HL-60 (cell line): ENCODE results near the gene PLSCR4.

Experiments
- DNase-seq, 2 experiments: peaks; one replicate each; pipeline ENCODE4 v3.0.0-alpha.2; 2010 to 2020; ENCODE audit warnings: low read depth in 1 of 2, low spot score in 1 of 2
- H3K27ac ChIP-seq: fragments of 250-450 bp; sonication (Bioruptor Pico); replicated peaks from 2 replicates; pipeline ENCODE4 v1.5.1; 2020; ENCODE audit warnings: mild to moderate bottlenecking, moderate library complexity
- H3K27me3 ChIP-seq: fragments of 250-450 bp; sonication (Bioruptor Pico); 2 replicates; pipeline ENCODE4 v1.5.1; 2021; ENCODE audit warnings: mild to moderate bottlenecking, moderate library complexity; ENCODE audit not compliant: insufficient read depth, poor library complexity, severe bottlenecking
- H3K4me3 ChIP-seq: replicated peaks from 2 replicates; pipeline ENCODE4 v1.5.1; 2011; ENCODE audit warnings: mild to moderate bottlenecking, control low read depth, low read length; ENCODE audit not compliant: insufficient read depth
- GABPA ChIP-seq: IDR thresholded peaks from 2 replicates; pipeline ENCODE4 v1.6.1; 2012; ENCODE audit warnings: low read depth
- POLR2AphosphoS5 ChIP-seq: IDR thresholded peaks from 2 replicates; pipeline ENCODE4 v1.6.1; 2012; ENCODE audit warnings: low read depth
- SPI1 ChIP-seq: IDR thresholded peaks from 2 replicates; pipeline ENCODE4 v1.6.1; 2012; ENCODE audit warnings: low read depth, mild to moderate bottlenecking, borderline replicate concordance
- TF ChIP-seq, protein P1 (sequence below): IDR thresholded peaks from 2 replicates; pipeline ENCODE4 v1.6.1; 2012; ENCODE audit warnings: low read depth; ENCODE audit not compliant: insufficient replicate concordance
- TF ChIP-seq, protein P2 (sequence below): IDR thresholded peaks from one replicate; pipeline ENCODE4 v1.5.1; 2011; ENCODE audit warnings: low read length, control low read depth, inconsistent platforms; ENCODE audit not compliant: insufficient read depth

PLSCR4 gene

DNA sequence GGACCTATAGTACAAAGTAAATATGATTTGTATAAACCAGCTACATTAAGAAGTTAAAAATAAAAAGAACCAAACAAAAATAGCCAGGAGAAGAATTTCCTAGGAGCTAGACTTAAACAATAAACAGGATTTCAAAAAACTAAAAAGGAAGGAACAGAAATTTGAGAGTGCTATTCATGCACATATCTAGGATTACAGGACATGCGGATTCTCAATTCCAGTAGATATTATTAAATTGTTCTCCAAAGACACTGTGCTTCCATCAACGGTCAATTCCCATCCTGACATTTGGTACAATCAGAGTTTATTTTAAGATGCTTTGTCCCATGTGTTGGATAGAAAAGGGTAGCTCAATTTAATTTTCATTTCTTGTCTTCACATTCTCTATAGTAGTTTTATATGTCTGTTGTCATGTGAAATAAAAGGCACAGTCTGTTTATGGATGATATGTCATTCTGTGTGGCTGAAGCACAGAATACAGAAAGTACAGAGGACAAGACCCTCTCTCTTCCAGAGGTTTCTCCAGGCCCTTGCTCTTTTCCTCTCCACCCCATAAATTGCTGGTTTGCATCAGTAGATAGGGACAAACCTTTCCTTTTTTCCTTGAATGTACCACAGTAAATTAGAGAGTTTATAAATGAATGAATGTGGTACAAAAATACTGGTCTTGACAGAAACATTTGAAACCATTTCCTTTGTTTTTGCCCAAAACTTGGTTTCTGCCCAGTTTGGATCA lies 93.4 kb downstream of the PLSCR4 start:
- peaks cover 34% of the 10 kb centered on the region for H3K27me3 ChIP-seq
- no peak overlapping the region for H3K4me3 ChIP-seq
- DNase-seq: no peak
- H3K27ac ChIP-seq: no peak overlapping the region
- TF ChIP-seq, protein P1, sequence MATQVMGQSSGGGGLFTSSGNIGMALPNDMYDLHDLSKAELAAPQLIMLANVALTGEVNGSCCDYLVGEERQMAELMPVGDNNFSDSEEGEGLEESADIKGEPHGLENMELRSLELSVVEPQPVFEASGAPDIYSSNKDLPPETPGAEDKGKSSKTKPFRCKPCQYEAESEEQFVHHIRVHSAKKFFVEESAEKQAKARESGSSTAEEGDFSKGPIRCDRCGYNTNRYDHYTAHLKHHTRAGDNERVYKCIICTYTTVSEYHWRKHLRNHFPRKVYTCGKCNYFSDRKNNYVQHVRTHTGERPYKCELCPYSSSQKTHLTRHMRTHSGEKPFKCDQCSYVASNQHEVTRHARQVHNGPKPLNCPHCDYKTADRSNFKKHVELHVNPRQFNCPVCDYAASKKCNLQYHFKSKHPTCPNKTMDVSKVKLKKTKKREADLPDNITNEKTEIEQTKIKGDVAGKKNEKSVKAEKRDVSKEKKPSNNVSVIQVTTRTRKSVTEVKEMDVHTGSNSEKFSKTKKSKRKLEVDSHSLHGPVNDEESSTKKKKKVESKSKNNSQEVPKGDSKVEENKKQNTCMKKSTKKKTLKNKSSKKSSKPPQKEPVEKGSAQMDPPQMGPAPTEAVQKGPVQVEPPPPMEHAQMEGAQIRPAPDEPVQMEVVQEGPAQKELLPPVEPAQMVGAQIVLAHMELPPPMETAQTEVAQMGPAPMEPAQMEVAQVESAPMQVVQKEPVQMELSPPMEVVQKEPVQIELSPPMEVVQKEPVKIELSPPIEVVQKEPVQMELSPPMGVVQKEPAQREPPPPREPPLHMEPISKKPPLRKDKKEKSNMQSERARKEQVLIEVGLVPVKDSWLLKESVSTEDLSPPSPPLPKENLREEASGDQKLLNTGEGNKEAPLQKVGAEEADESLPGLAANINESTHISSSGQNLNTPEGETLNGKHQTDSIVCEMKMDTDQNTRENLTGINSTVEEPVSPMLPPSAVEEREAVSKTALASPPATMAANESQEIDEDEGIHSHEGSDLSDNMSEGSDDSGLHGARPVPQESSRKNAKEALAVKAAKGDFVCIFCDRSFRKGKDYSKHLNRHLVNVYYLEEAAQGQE: no peak
- TF ChIP-seq POLR2AphosphoS5 (no peak), SPI1 (no peak), GABPA (no peak)
- TF ChIP-seq, protein P2, sequence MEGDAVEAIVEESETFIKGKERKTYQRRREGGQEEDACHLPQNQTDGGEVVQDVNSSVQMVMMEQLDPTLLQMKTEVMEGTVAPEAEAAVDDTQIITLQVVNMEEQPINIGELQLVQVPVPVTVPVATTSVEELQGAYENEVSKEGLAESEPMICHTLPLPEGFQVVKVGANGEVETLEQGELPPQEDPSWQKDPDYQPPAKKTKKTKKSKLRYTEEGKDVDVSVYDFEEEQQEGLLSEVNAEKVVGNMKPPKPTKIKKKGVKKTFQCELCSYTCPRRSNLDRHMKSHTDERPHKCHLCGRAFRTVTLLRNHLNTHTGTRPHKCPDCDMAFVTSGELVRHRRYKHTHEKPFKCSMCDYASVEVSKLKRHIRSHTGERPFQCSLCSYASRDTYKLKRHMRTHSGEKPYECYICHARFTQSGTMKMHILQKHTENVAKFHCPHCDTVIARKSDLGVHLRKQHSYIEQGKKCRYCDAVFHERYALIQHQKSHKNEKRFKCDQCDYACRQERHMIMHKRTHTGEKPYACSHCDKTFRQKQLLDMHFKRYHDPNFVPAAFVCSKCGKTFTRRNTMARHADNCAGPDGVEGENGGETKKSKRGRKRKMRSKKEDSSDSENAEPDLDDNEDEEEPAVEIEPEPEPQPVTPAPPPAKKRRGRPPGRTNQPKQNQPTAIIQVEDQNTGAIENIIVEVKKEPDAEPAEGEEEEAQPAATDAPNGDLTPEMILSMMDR: no peak

DNA sequence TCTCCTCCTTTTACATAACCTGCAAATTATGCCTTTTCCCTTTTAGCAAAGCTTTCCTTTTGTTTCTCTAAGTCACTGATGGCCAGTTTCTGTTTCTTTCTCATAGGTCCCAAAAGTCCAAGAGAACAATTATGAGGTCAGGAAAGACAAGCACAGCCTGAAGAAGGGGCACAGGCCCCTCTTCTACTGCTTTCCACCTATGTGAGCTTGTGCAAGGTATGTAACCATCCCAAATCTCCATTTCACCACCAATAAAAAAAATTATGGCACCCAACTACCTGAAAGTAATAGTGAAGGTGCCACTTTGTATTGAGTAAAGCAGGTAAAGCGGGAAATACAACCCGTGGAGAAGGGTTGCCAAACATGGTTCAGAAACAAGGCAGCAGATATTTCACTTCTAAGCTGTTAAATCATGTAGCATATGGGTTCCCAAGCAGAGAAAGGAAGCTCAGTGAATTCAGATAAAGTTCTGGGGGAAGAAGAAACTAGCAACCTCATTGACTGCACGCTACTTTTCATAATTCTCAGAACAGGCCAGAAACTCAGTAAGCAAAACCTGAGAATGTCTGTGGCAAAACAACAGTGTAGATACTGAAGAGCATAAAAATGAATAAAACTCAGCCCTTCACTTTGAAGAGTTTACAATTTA lies 94.1 kb downstream of the PLSCR4 start:
- Histone ChIP-seq H3K27me3 (peaks cover 28% of the 10 kb centered on the region), H3K4me3 (no peak overlapping the region), H3K27ac (no peak overlapping the region)
- TF ChIP-seq, protein P1: no peak
- no peak for TF ChIP-seq SPI1
- TF ChIP-seq GABPA: no peak
- TF ChIP-seq POLR2AphosphoS5: no peak
- TF ChIP-seq, protein P2: no peak
- no peak for DNase-seq

DNA sequence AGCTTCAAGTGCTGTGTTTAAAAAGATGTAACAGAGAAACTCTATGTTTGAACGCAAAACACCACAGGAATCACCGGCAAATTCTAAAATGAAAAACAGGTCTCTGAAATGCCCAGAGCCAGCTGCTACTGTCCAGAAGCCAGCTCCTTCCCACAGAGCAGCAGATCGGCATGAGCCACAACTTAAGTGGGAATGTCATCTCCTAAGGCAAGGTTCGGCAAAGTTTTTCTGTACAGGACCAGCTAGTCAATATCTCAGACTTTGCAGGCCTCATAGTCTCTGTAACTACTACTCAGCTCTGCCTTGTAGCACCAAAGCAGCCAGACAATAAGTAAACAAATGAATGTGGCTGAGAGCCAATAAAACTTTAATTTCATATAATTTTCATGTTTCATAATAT lies 94.8 kb downstream of the PLSCR4 start:
- TF ChIP-seq, protein P1: no peak
- TF ChIP-seq SPI1 (no peak), GABPA (no peak), POLR2AphosphoS5 (no peak)
- TF ChIP-seq, protein P2: no peak
- peaks cover 22% of the 10 kb centered on the region for H3K27me3 ChIP-seq
- no peak for DNase-seq
- H3K4me3 ChIP-seq: no peak overlapping the region
- no peak overlapping the region for H3K27ac ChIP-seq
